HL-60 (cell line): ENCODE data around the gene AGPAT4.

ENCODE experiments used
- CTCF ChIP-seq: IDR thresholded peaks from one replicate; pipeline ENCODE4 v1.5.1; 2011; ENCODE audit warnings: low read length, control low read depth, inconsistent platforms; ENCODE audit not compliant: insufficient read depth
- POLR2AphosphoS5 ChIP-seq: IDR thresholded peaks from 2 replicates; pipeline ENCODE4 v1.6.1; 2012; ENCODE audit warnings: low read depth
- REST ChIP-seq: IDR thresholded peaks from 2 replicates; pipeline ENCODE4 v1.6.1; 2012; ENCODE audit warnings: low read depth; ENCODE audit not compliant: insufficient replicate concordance
- SPI1 ChIP-seq: IDR thresholded peaks from 2 replicates; pipeline ENCODE4 v1.6.1; 2012; ENCODE audit warnings: low read depth, mild to moderate bottlenecking, borderline replicate concordance

GRCh38 chr6:161226009-161226964, 47.6 kb downstream of the AGPAT4 start:
- TF ChIP-seq CTCF (no peak), SPI1 (no peak), REST (no peak), POLR2AphosphoS5 (no peak)
